IMR-90 (cell line): Measurements from ENCODE around the gene ZFYVE28. TPM values are rescaled to one million over a fixed set of nuclear protein-coding genes. Genes with fewer than 3 reads are reported as not detected.

Source experiments
- ATAC-seq: fragments of 200-7000 bp; cut with Tn5 transposase; 2 replicates; pipeline ENCODE4 v1.9.1; 2020; ENCODE audit warnings: low read depth, mild to moderate bottlenecking, moderate library complexity
- BruUV-seq: library from RNA; stranded (reverse); fragments of 400-500 nt; replicated peaks from 2 replicates; lab custom pipeline; 2021; lab: Mats Ljungman, UMichigan
- CTCF ChIA-PET: fragments of 300-600 bp; formaldehyde crosslinking; extraction: SDS; loops from one replicate; lab custom pipeline; 2021; ENCODE audit warnings: antibody characterized with exemption; lab: Yijun Ruan, JAX
- POLR2A ChIA-PET: fragments of 300-600 bp; sonication (Branson Sonifier 250); formaldehyde crosslinking; loops from one replicate; lab custom pipeline; 2022; ENCODE audit warnings: antibody characterized with exemption; ENCODE audit not compliant: unreplicated experiment; lab: Charles Lee
- DNase-seq: peaks from one replicate; pipeline ENCODE4 v3.0.0; 2013
- H2AFZ ChIP-seq: replicated peaks from 2 replicates; pipeline ENCODE3; 2013; ENCODE audit warnings: low read length, mild to moderate bottlenecking; ENCODE audit not compliant: poor library complexity
- H2AK5ac ChIP-seq: 2 replicates; pipeline ENCODE4 v1.6.1; 2013; ENCODE audit warnings: low read depth, low read length, inconsistent platforms
- H2AK9ac ChIP-seq: replicated peaks from 2 replicates; pipeline ENCODE3; 2013; ENCODE audit warnings: mild to moderate bottlenecking, low read depth, low read length, moderate library complexity; ENCODE audit not compliant: poor library complexity
- H2BK120ac ChIP-seq: 2 replicates; pipeline ENCODE4 v1.6.1; 2013; ENCODE audit warnings: low read depth, low read length, inconsistent platforms
- H2BK15ac ChIP-seq: 3 replicates; pipeline ENCODE4 v1.6.1; 2013; ENCODE audit warnings: low read depth, low read length, inconsistent platforms
- H2BK20ac ChIP-seq: 2 replicates; pipeline ENCODE4 v1.6.1; 2013; ENCODE audit warnings: low read depth, mild to moderate bottlenecking, inconsistent platforms, low read length, moderate library complexity
- H2BK5ac ChIP-seq: 2 replicates; pipeline ENCODE4 v1.6.1; 2013; ENCODE audit warnings: mild to moderate bottlenecking, low read depth, low read length, inconsistent platforms; ENCODE audit not compliant: poor library complexity, severe bottlenecking
- H3K14ac ChIP-seq: replicated peaks from 2 replicates; pipeline ENCODE4 v1.6.1; 2013; ENCODE audit warnings: low read depth, low read length, inconsistent platforms
- H3K18ac ChIP-seq: 2 replicates; pipeline ENCODE4 v1.6.1; 2013; ENCODE audit warnings: low read depth, low read length, control low read depth
- H3K23ac ChIP-seq: 2 replicates; pipeline ENCODE4 v1.6.1; 2013; ENCODE audit warnings: low read depth, low read length, inconsistent platforms
- H3K27ac ChIP-seq: 2 replicates; pipeline ENCODE4 v1.5.1; 2013; ENCODE audit warnings: mild to moderate bottlenecking, control low read depth, low read length; ENCODE audit not compliant: insufficient read depth
- H3K27me3 ChIP-seq: 2 replicates; pipeline ENCODE4 v1.6.1; 2013; ENCODE audit warnings: low read length; ENCODE audit not compliant: control insufficient read depth, insufficient read depth
- H3K36me3 ChIP-seq: 2 replicates; pipeline ENCODE4 v1.6.1; 2013; ENCODE audit warnings: low read length, mixed read lengths; ENCODE audit not compliant: control insufficient read depth, insufficient read depth
- H3K4ac ChIP-seq: 2 replicates; pipeline ENCODE4 v1.6.1; 2013; ENCODE audit warnings: low read depth, low read length, inconsistent platforms
- H3K4me1 ChIP-seq: 2 replicates; pipeline ENCODE4 v1.6.1; 2013; ENCODE audit warnings: low read length, mixed read lengths; ENCODE audit not compliant: control insufficient read depth, insufficient read depth
- H3K4me2 ChIP-seq: 2 replicates; pipeline ENCODE4 v1.6.1; 2013; ENCODE audit warnings: low read depth, mild to moderate bottlenecking, control low read depth, low read length, moderate library complexity
- H3K4me3 ChIP-seq: 2 replicates; pipeline ENCODE4 v1.5.1; 2013; ENCODE audit warnings: low read depth, mild to moderate bottlenecking, control low read depth, low read length, moderate library complexity; ENCODE audit not compliant: insufficient read depth
- H3K56ac ChIP-seq: 2 replicates; pipeline ENCODE4 v1.6.1; 2013; ENCODE audit warnings: low read length, inconsistent platforms; ENCODE audit not compliant: insufficient read depth; ENCODE audit errors: extremely low read depth
- H3K79me1 ChIP-seq, 2 experiments: 2 replicates each; pipeline ENCODE4 v1.6.1; 2013; ENCODE audit warnings: low read length in 2 of 2, inconsistent platforms in 1 of 2, low read depth in 1 of 2
- H3K9ac ChIP-seq: 2 replicates; pipeline ENCODE4 v1.6.1; 2013; ENCODE audit warnings: low read depth, low read length, control low read depth
- H3K9me1 ChIP-seq: 2 replicates; pipeline ENCODE4 v1.6.1; 2013; ENCODE audit warnings: low read length, inconsistent platforms; ENCODE audit not compliant: insufficient read depth
- H3K9me3 ChIP-seq: 2 replicates; pipeline ENCODE4 v1.6.1; 2013; ENCODE audit warnings: low read length; ENCODE audit not compliant: control insufficient read depth, insufficient read depth
- H4K20me1 ChIP-seq: 2 replicates; pipeline ENCODE4 v1.6.1; 2013; ENCODE audit warnings: low read length, inconsistent platforms; ENCODE audit not compliant: insufficient read depth
- H4K5ac ChIP-seq: 2 replicates; pipeline ENCODE4 v1.6.1; 2013; ENCODE audit warnings: mild to moderate bottlenecking, low read depth, low read length, control low read depth
- H4K8ac ChIP-seq, 2 experiments: 2 replicates each; pipeline ENCODE4 v1.6.1; 2013; ENCODE audit warnings: low read depth in 2 of 2, low read length in 2 of 2, control low read depth in 1 of 2, inconsistent platforms in 1 of 2
- H4K91ac ChIP-seq: 2 replicates; pipeline ENCODE4 v1.6.1; 2013; ENCODE audit warnings: low read depth, low read length, inconsistent platforms; ENCODE audit not compliant: insufficient read depth
- BHLHE40 ChIP-seq: fragments of 150-350 bp; IDR thresholded peaks from 2 replicates; pipeline ENCODE4 v1.6.1; 2016; ENCODE audit warnings: mild to moderate bottlenecking, low read depth, low read length
- CEBPB ChIP-seq: IDR thresholded peaks from 2 replicates; pipeline ENCODE4 v1.6.1; 2012; ENCODE audit warnings: low read depth, low read length, improper control_type of control experiment
- CTCF ChIP-seq: conservative IDR thresholded peaks from 2 replicates; pipeline ENCODE4 v1.5.1; 2012; ENCODE audit warnings: mild to moderate bottlenecking, low read depth, low read length, improper control_type of control experiment
- ELK1 ChIP-seq: fragments of 150-350 bp; IDR thresholded peaks from 2 replicates; pipeline ENCODE4 v1.6.1; 2016; ENCODE audit warnings: low read depth, mild to moderate bottlenecking, low read length, moderate library complexity, borderline replicate concordance
- FOS ChIP-seq: fragments of 150-350 bp; IDR thresholded peaks from 2 replicates; pipeline ENCODE4 v1.6.1; 2016; ENCODE audit warnings: low read depth, low read length
- MAFK ChIP-seq: IDR thresholded peaks from 2 replicates; pipeline ENCODE4 v1.6.1; 2012; ENCODE audit warnings: low read depth, low read length, improper control_type of control experiment
- MAZ ChIP-seq: IDR thresholded peaks from 2 replicates; pipeline ENCODE4 v1.6.1; 2012; ENCODE audit warnings: low read depth, mild to moderate bottlenecking, low read length, improper control_type of control experiment, moderate library complexity, borderline replicate concordance
- MXI1 ChIP-seq: IDR thresholded peaks from 2 replicates; pipeline ENCODE4 v1.6.1; 2012; ENCODE audit warnings: low read depth, mild to moderate bottlenecking, low read length, moderate library complexity, borderline replicate concordance
- NFE2L2 ChIP-seq: fragments of 150-350 bp; IDR thresholded peaks from 2 replicates; pipeline ENCODE4 v1.6.1; 2016; ENCODE audit warnings: low read depth, mild to moderate bottlenecking, low read length
- POLR2A ChIP-seq: IDR thresholded peaks from 2 replicates; pipeline ENCODE4 v1.6.1; 2012; ENCODE audit warnings: mild to moderate bottlenecking, low read depth, low read length
- RCOR1 ChIP-seq: IDR thresholded peaks from 2 replicates; pipeline ENCODE4 v1.6.1; 2012; ENCODE audit warnings: mild to moderate bottlenecking, low read length, improper control_type of control experiment; ENCODE audit not compliant: insufficient replicate concordance
- SMC3 ChIP-seq: fragments of 150-350 bp; IDR thresholded peaks from 2 replicates; pipeline ENCODE4 v1.6.1; 2016; ENCODE audit warnings: low read depth, mild to moderate bottlenecking, antibody characterized with exemption, low read length, moderate library complexity
- WGBS, 2 experiments: methylation state at CpG; one replicate each; pipeline versions ENCODE4 v1.1.5 to v1.1.7; 2013; ENCODE audit warnings: missing lambda C conversion rate in 2 of 2; ENCODE audit not compliant: insufficient read length in 1 of 2; ENCODE audit errors: extremely low coverage in 2 of 2; 5-methylcytosine and 5-hydroxymethylcytosine counted together
- dilution Hi-C: fragments of 300-500 bp; cut with HindIII; formaldehyde crosslinking; loops from one replicate; pipeline ENCODE4 v1.14.3; 2018; ENCODE audit warnings: low sequenced_read_pairs; ENCODE audit not compliant: unreplicated experiment
- in situ Hi-C: fragments of 300-500 bp; cut with MboI; formaldehyde crosslinking; loops from 3 replicates; pipeline ENCODE4 v1.14.3; 2019; ENCODE audit warnings: low sequenced_read_pairs, inconsistent platforms, mixed read lengths
- intact Hi-C: fragments of 100-400 bp; cut with micrococcal nuclease; formaldehyde crosslinking; loops from 2 replicates; pipeline ENCODE4 v1.10.0; 2022
- polyA plus RNA-seq, 3 experiments: library from polyadenylated mRNA; depleted of rRNA; stranded (reverse); fragments of >200 nt; gene quantifications; 2 replicates each; pipeline ENCODE4 v1.2.3, GENCODE V29; 2012; ENCODE audit warnings: low replicate concordance in 1 of 3
- total RNA-seq: library from RNA; depleted of rRNA; stranded (reverse); fragments of >200 nt; gene quantifications from 2 replicates; pipeline ENCODE4 v1.2.3, GENCODE V29; 2012

Gene ZFYVE28
- total and polyA plus RNA-seq, 2 of the 4 experiments (the other 2 are of a cell fraction), result 0.36 to 1.2 TPM

DNA sequence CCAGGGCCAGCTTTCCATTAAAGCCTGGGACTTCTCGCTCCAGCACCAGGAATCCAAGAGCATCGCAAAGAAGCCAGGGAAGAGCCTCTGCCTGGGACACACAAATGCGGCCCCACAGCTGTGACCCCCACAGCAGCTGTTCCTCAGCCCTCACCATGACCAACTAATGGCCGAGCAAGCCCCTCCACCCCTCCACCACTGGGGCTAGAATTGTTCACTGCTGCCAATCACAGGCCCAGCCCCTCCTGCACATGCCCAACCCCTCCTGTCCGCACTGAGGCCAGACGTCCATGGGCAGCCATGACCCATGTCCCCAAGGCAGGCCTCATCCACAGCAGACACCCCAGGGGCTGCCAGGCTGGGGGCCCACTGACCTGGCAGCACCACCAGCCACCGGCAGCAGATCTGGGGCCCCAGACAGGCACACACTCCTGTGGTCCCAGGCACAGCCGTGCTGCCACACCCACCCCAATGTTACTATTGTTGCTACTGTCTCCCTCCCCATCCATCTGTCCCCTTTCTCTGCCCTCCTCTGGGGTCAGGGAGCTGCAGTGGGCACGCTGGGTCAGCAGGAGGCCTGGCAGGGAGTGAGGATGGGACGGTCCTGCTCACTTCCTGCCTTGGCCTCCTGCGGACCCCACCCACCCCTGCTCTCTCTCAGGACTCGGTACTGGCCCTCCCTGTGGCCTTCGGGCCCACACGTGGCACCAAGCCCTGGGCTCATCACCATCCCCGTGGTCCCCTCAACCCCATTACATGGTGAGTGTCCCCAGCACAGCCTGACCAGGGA, 56.0 kb downstream of the ZFYVE28 start:
- Histone ChIP-seq H3K14ac (no peak overlapping the region), H3K4me3 (no peak overlapping the region), H2AK9ac (no peak overlapping the region), H3K9me3 (no peaks in the 10 kb centered on the region), H4K20me1 (peaks cover 8% of the 10 kb centered on the region; the same call in 1 of the 2 replicates), H3K9me1 (peaks cover 2% of the 10 kb centered on the region; the same call in 1 of the 2 replicates), H4K91ac (no peak overlapping the region), H3K4me2 (no peak overlapping the region), H2AFZ (no peak overlapping the region), H2BK120ac (no peak overlapping the region), H3K9ac (no peak overlapping the region), H3K36me3 (no peaks in the 10 kb centered on the region), H3K79me1 (no peaks in the 10 kb centered on the region), H3K4ac (no peak overlapping the region), H3K4me1 (no peaks in the 10 kb centered on the region), H4K8ac (no peak overlapping the region), H3K18ac (no peak overlapping the region), H4K5ac (no peak overlapping the region), H3K23ac (no peak overlapping the region), H3K56ac (no peak overlapping the region), H2AK5ac (no peak overlapping the region), H3K27ac (no peak overlapping the region), H3K27me3 (peaks cover 18% of the 10 kb centered on the region), H2BK5ac (no peak overlapping the region), H2BK20ac (no peak overlapping the region), H2BK15ac (no peak overlapping the region)
- DNase-seq, result no peak
- ChIA-PET POLR2A (no interaction called here), CTCF (no interaction called here)
- intact Hi-C loops (no loop called here), in situ Hi-C loops (no loop called here), dilution Hi-C loops (no loop called here)
- WGBS, 2 experiments, result 87% methylated on average over 4 of the region's 15 CpGs; no CpG with 5 or more reads in 1 of the 2 experiments
- BruUV-seq, result no TSS peak
- TF ChIP-seq FOS (no peak), ELK1 (no peak), RCOR1 (no peak), NFE2L2 (no peak), BHLHE40 (no peak), SMC3 (no peak), MAZ (no peak), MXI1 (no peak), CTCF (no peak), MAFK (no peak), POLR2A (no peak), CEBPB (no peak)
- no peak for ATAC-seq
